Activated naive CD4-positive, alpha-beta T cell treated with Interleukin-2 at 50 U/mL for 16 hours (primary cell): ENCODE measurements around the gene ITPA.

Experiments used
- DNase-seq: peaks from one replicate; pipeline ENCODE4 v3.0.0-alpha.2; 2020

ITPA gene

GRCh38 chr20:3229798-3230197 is 20.5 kb downstream of the ITPA start:
- DNase-seq: no peak

- DNase-seq: no peak
Measured at GRCh38 chr20:3231116-3231515, 21.8 kb downstream of the ITPA start.

GRCh38 chr20:3231889-3232588 is 22.7 kb downstream of the ITPA start:
- DNase-seq: no peak

GRCh38 chr20:3233131-3233990 is 24.1 kb downstream of the ITPA start:
- DNase-seq: no peak

GRCh38 chr20:3233991-3234498 is 24.7 kb downstream of the ITPA start:
- DNase-seq: no peak

- DNase-seq: no peak
Measured at GRCh38 chr20:3235666-3236324, 26.5 kb downstream of the ITPA start.

GRCh38 chr20:3237011-3237957 is 28.0 kb downstream of the ITPA start:
- DNase-seq: no peak

GRCh38 chr20:3237958-3238615 is 28.8 kb downstream of the ITPA start:
- DNase-seq: peak; percentile 13

- peak; percentile 61 for DNase-seq
Measured at GRCh38 chr20:3238616-3239025, 29.3 kb downstream of the ITPA start.

- peak; percentile 43 for DNase-seq
Measured at GRCh38 chr20:3239026-3239866, 29.9 kb downstream of the ITPA start, which contains the start of gene SLC4A11. Gene SLC4A11, minus strand, starts transcription at chr20:3239190. Its CDS starts 53 bp downstream, at chr20:3239137.

- DNase-seq: peak; percentile 11
Measured at GRCh38 chr20:3239867-3240775, 30.8 kb downstream of the ITPA start.

GRCh38 chr20:3240776-3241363 is 31.6 kb downstream of the ITPA start:
- no peak for DNase-seq

- no peak for DNase-seq
Measured at GRCh38 chr20:3242172-3242692, 32.9 kb downstream of the ITPA start.

- no peak for DNase-seq
Measured at GRCh38 chr20:3243718-3244358, 34.5 kb downstream of the ITPA start.

GRCh38 chr20:3244613-3245012 is 35.3 kb downstream of the ITPA start:
- no peak for DNase-seq

- DNase-seq: no peak
Measured at GRCh38 chr20:3245156-3245555, 35.9 kb downstream of the ITPA start.

- no peak for DNase-seq
Measured at GRCh38 chr20:3245711-3246110, 36.4 kb downstream of the ITPA start.

GRCh38 chr20:3246682-3247081 is 37.4 kb downstream of the ITPA start:
- no peak for DNase-seq
